SK-N-SH (cell line): Measurements from ENCODE around the gene ASB18. TPM values are rescaled to one million over a fixed set of nuclear protein-coding genes. Genes with fewer than 3 reads are reported as not detected.

ENCODE experiments used
- CTCF ChIA-PET: fragments of 300-600, 350-600 bp; formaldehyde crosslinking; extraction: SDS; loops from one replicate; lab custom pipeline; 2021; lab: Yijun Ruan, JAX
- POLR2A ChIA-PET: fragments of 350-600 bp; sonication (Branson Sonifier 250); formaldehyde crosslinking; extraction: SDS; loops from one replicate; lab custom pipeline; 2020; ENCODE audit warnings: antibody characterized with exemption, inconsistent platforms; lab: Yijun Ruan, JAX
- DNase-seq: peaks from one replicate; pipeline ENCODE4 v3.0.0; 2012
- H2AFZ ChIP-seq: fragments of 200-600 bp; sonication (generic); 2 replicates; pipeline ENCODE4 v1.8.1; 2016; ENCODE audit warnings: antibody characterized with exemption, mild to moderate bottlenecking, low read depth
- H3F3A ChIP-seq: fragments of 200-600 bp; sonication (generic); replicated peaks from 2 replicates; pipeline ENCODE3; 2016; ENCODE audit warnings: antibody characterized with exemption, mild to moderate bottlenecking; ENCODE audit not compliant: insufficient read depth
- H3K27ac ChIP-seq, 2 experiments: fragments of 200-500 bp in 1 of 2; fragments of 200-600 bp in 1 of 2; sonication (Bioruptor generic) in 1 of 2; sonication (generic), shearing (Covaris generic) in 1 of 2; 2 replicates each; pipeline versions ENCODE4 v1.5.1 to v1.6.1; 2014 to 2016; ENCODE audit warnings: low read depth in 2 of 2, inconsistent platforms in 1 of 2, low read length in 1 of 2, mild to moderate bottlenecking in 1 of 2, mixed read lengths in 1 of 2
- H3K27me3 ChIP-seq: fragments of 200-600 bp; sonication (generic), shearing (Covaris generic); 2 replicates; pipeline ENCODE4 v1.6.1; 2016; ENCODE audit warnings: mixed run types; ENCODE audit not compliant: insufficient read depth
- H3K36me3 ChIP-seq, 2 experiments: fragments of 200-500 bp in 1 of 2; fragments of 200-600 bp in 1 of 2; sonication (Bioruptor generic) in 1 of 2; sonication (generic) in 1 of 2; replicated peaks in 1 of 2; 2 replicates each; pipeline versions ENCODE3 to v1.5.1; 2014 to 2016; ENCODE audit warnings: low read length in 1 of 2, mild to moderate bottlenecking in 1 of 2; ENCODE audit not compliant: insufficient read depth in 2 of 2, control insufficient read depth in 1 of 2
- H3K4me1 ChIP-seq, 2 experiments: fragments of 200-500 bp in 1 of 2; fragments of 200-600 bp in 1 of 2; sonication (Bioruptor generic) in 1 of 2; sonication (generic), shearing (Covaris generic) in 1 of 2; 2 replicates each; pipeline versions ENCODE4 v1.5.1 to v1.6.1; 2014 to 2016; ENCODE audit warnings: low read depth in 1 of 2, low read length in 1 of 2, mixed run types in 1 of 2; ENCODE audit not compliant: insufficient read depth in 2 of 2, control insufficient read depth in 1 of 2
- H3K4me2 ChIP-seq: fragments of 200-600 bp; sonication (generic), shearing (Covaris generic); 2 replicates; pipeline ENCODE4 v1.6.1; 2017; ENCODE audit warnings: mixed run types
- H3K4me3 ChIP-seq, 2 experiments: fragments of 200-500 bp in 1 of 2; fragments of 200-600 bp in 1 of 2; sonication (Bioruptor generic) in 1 of 2; sonication (generic), shearing (Covaris generic) in 1 of 2; 2 replicates each; pipeline versions ENCODE4 v1.5.1 to v1.8.1; 2014 to 2016; ENCODE audit warnings: low read depth in 2 of 2, inconsistent platforms in 1 of 2, low read length in 1 of 2, mild to moderate bottlenecking in 1 of 2, mixed read lengths in 1 of 2, moderate library complexity in 1 of 2
- H3K79me2 ChIP-seq: fragments of 200-600 bp; sonication (generic); 2 replicates; pipeline ENCODE4 v1.8.1; 2017; ENCODE audit warnings: mild to moderate bottlenecking; ENCODE audit not compliant: insufficient read depth
- H3K9ac ChIP-seq: fragments of 200-600 bp; sonication (generic); 2 replicates; pipeline ENCODE4 v1.6.1; 2017; ENCODE audit warnings: mixed run types
- H3K9me2 ChIP-seq: fragments of 200-600 bp; sonication (generic); 2 replicates; pipeline ENCODE4 v1.6.1; 2017; ENCODE audit warnings: mixed run types
- H3K9me3 ChIP-seq: fragments of 200-600 bp; sonication (generic); 2 replicates; pipeline ENCODE4 v1.6.1; 2017; ENCODE audit warnings: mixed run types, mild to moderate bottlenecking, moderate library complexity
- H4K20me1 ChIP-seq: fragments of 200-600 bp; sonication (generic); 2 replicates; pipeline ENCODE4 v1.6.1; 2017; ENCODE audit warnings: mild to moderate bottlenecking, mixed run types; ENCODE audit not compliant: insufficient read depth
- CHD2 ChIP-seq: fragments of 150-350 bp; IDR thresholded peaks from 2 replicates; pipeline ENCODE4 v1.6.1; 2018; ENCODE audit warnings: low read length; ENCODE audit not compliant: partially characterized antibody
- ELF1 ChIP-seq: IDR thresholded peaks from 2 replicates; pipeline ENCODE4 v1.4.0; 2012
- EP300 ChIP-seq, 2 experiments: IDR thresholded peaks; 2 replicates each; pipeline versions ENCODE4 v1.4.0 to v1.6.1; 2012; ENCODE audit warnings: borderline replicate concordance in 1 of 2, low read depth in 1 of 2, low read length in 1 of 2
- FOSL2 ChIP-seq: IDR thresholded peaks from 2 replicates; pipeline ENCODE4 v1.4.0; 2012; ENCODE audit warnings: low read depth, mild to moderate bottlenecking, moderate library complexity, borderline replicate concordance
- FOXM1 ChIP-seq: IDR thresholded peaks from 2 replicates; pipeline ENCODE4 v1.4.0; 2012; ENCODE audit warnings: low read depth, mild to moderate bottlenecking
- GATA2 ChIP-seq: sonication (generic); formaldehyde crosslinking; IDR thresholded peaks from 2 replicates; pipeline ENCODE4 v1.5.0; 2020; ENCODE audit warnings: mild to moderate bottlenecking, missing genetic modification reagents
- JUND ChIP-seq: IDR thresholded peaks from 2 replicates; pipeline ENCODE4 v1.4.0; 2012
- MXI1 ChIP-seq: IDR thresholded peaks from 2 replicates; pipeline ENCODE4 v1.6.1; 2012; ENCODE audit warnings: mild to moderate bottlenecking, low read depth, low read length, improper control_type of control experiment
- NRF1 ChIP-seq: IDR thresholded peaks from 2 replicates; pipeline ENCODE4 v1.6.1; 2012; ENCODE audit warnings: low read depth, mild to moderate bottlenecking, low read length
- RAD21 ChIP-seq: IDR thresholded peaks from 2 replicates; pipeline ENCODE4 v1.6.1; 2012; ENCODE audit warnings: mild to moderate bottlenecking, low read length
- RFX5 ChIP-seq: IDR thresholded peaks from 2 replicates; pipeline ENCODE4 v1.6.1; 2012; ENCODE audit warnings: mild to moderate bottlenecking, improper control_type of control experiment, low read length
- RXRA ChIP-seq: IDR thresholded peaks from 2 replicates; pipeline ENCODE4 v1.4.0; 2012; ENCODE audit warnings: low read depth, mild to moderate bottlenecking, borderline replicate concordance
- SIN3A ChIP-seq: IDR thresholded peaks from 2 replicates; pipeline ENCODE4 v1.6.1; 2012; ENCODE audit warnings: low read depth, mild to moderate bottlenecking, low read length, moderate library complexity, borderline replicate concordance
- SMC3 ChIP-seq: IDR thresholded peaks from 2 replicates; pipeline ENCODE4 v1.6.1; 2012; ENCODE audit warnings: low read depth, low read length, improper control_type of control experiment
- TAF1 ChIP-seq: IDR thresholded peaks from 2 replicates; pipeline ENCODE4 v1.6.1; 2012; ENCODE audit warnings: low read depth, mild to moderate bottlenecking, low read length, moderate library complexity, borderline replicate concordance
- TCF12 ChIP-seq: IDR thresholded peaks from 2 replicates; pipeline ENCODE4 v1.4.0; 2012
- TEAD4 ChIP-seq: IDR thresholded peaks from 2 replicates; pipeline ENCODE4 v1.4.0; 2012; ENCODE audit warnings: mild to moderate bottlenecking, borderline replicate concordance; ENCODE audit not compliant: insufficient read depth
- YY1 ChIP-seq: IDR thresholded peaks from 2 replicates; pipeline ENCODE4 v1.4.0; 2012; ENCODE audit warnings: low read depth, mild to moderate bottlenecking
- WGBS: methylation state at CpG from one replicate; pipeline ENCODE4 v1.1.6; 2017; ENCODE audit warnings: low lambda C conversion rate; 5-methylcytosine and 5-hydroxymethylcytosine counted together
- polyA plus RNA-seq, 3 experiments: library from polyadenylated mRNA; depleted of rRNA; stranded (reverse); fragments of >200 nt; gene quantifications; 2 replicates each; pipeline ENCODE4 v1.2.3, GENCODE V29; 2012
- TF ChIP-seq, protein P1 (sequence below): fragments of 150-350 bp; IDR thresholded peaks from 2 replicates; pipeline ENCODE4 v1.6.1; 2016; ENCODE audit warnings: mild to moderate bottlenecking, low read depth, low read length
- TF ChIP-seq, protein P2 (sequence below): IDR thresholded peaks from 2 replicates; pipeline ENCODE4 v1.4.0; 2012; ENCODE audit warnings: low read depth
- TF ChIP-seq, protein P3 (sequence below): fragments of 150-350 bp; IDR thresholded peaks from 2 replicates; pipeline ENCODE4 v1.6.1; 2017; ENCODE audit warnings: antibody characterized with exemption, low read length, low read depth, borderline replicate concordance
- TF ChIP-seq, protein P4 (sequence below): IDR thresholded peaks from 2 replicates; pipeline ENCODE4 v1.4.0; 2012; ENCODE audit warnings: low read depth, borderline replicate concordance
- TF ChIP-seq, protein P5 (sequence below): fragments of 200-600 bp; sonication (generic); IDR thresholded peaks from 2 replicates; pipeline ENCODE4 v1.6.1; 2017; ENCODE audit warnings: antibody characterized with exemption, mild to moderate bottlenecking, moderate library complexity

ASB18 gene
- polyA plus RNA-seq, 1 of the 3 experiments (the other 2 are of a cell fraction) = not detected

DNA sequence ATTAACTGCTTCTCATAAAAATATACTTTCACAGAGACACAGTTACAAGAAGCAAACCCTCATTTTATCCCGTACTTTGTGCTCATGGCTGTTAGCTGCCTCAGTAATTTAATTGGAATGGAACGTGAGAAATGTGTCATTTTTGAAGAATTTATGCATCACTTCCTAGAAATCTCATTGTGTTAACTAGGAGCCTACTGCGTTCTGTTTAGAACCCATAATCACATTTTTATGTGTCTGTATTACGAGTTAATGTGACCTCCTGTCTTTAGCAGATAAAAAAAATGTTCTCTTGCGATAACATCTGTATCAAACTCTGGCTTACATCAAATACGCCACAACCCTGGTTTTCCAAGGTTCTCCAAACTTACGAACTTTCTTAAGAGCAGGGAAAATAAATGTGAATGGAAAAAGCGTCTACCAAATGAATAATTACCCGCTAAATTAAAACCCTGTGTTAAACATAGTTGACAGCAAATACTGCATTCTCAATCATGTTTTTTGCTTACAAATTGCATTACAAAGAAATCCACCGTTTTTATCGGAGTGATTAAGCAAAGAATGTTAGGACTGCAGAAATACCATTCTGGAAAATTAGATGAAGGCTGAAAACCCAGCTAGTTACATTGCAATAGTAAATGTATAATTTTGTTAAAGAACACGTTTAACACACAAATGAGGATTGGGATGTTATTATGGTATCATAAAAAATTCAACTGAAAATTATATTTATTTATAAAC, 84.0 kb downstream of the ASB18 start:
- H3F3A ChIP-seq = peaks cover 29% of the 10 kb centered on the region
- H3K79me2 ChIP-seq = no peaks in the 10 kb centered on the region
- WGBS = 3% methylated on average over 12 of the region's 12 CpGs
- peak; percentile 30 for DNase-seq
- peak overlapping the region; percentile 59; the same call in 1 of the 2 replicates for H3K9ac ChIP-seq
- H3K9me2 ChIP-seq = no peaks in the 10 kb centered on the region
- no peaks in the 10 kb centered on the region for H4K20me1 ChIP-seq
- CTCF ChIA-PET = interaction anchor here (0.6 to 17.1 kb wide), 36 partner anchors 9 to 586 kb away, joined by 3 to 372 read pairs (median 4); partner anchors contain the start of gene GBX2
- no peaks in the 10 kb centered on the region for H3K36me3 ChIP-seq
- peaks cover 0 to 16% of the 10 kb centered on the region in 2 experiments; a peak in 3 of 4 replicates for H3K4me1 ChIP-seq
- H3K4me3 ChIP-seq = peak overlapping the region; percentile 51 to 72; a peak in 3 of 4 replicates
- peak overlapping the region; percentile 92 for H3K4me2 ChIP-seq
- no peaks in the 10 kb centered on the region for H3K9me3 ChIP-seq
- peak overlapping the region; percentile 63 for H2AFZ ChIP-seq
- H3K27me3 ChIP-seq = no peaks in the 10 kb centered on the region
- POLR2A ChIA-PET = no interaction called here
- peak overlapping the region in 1 of 2 experiments; percentile 58; a peak in 2 of 4 replicates for H3K27ac ChIP-seq
- TF ChIP-seq TCF12 (peak; percentile 74), NRF1 (no peak), RXRA (no peak), FOSL2 (peak; percentile 31; the same call in 1 of the 2 replicates), RAD21 (no peak), YY1 (no peak), SIN3A (no peak), FOXM1 (no peak), TEAD4 (no peak), TAF1 (no peak), SMC3 (no peak), JUND (no peak), RFX5 (no peak), EP300 (IDR thresholded peaks at IDR 0.05; ENCODE audit: borderline replicate concordance in 1 of 2, low read depth in 1 of 2, low read length in 1 of 2) (peak; percentile 28 to 35; a peak in 2 of 4 replicates), CHD2 (no peak), GATA2 (CRISPR knock-in tag) (peak; percentile 45; the same call in 1 of the 2 replicates), ELF1 (no peak), MXI1 (no peak)
- TF ChIP-seq, protein P1, sequence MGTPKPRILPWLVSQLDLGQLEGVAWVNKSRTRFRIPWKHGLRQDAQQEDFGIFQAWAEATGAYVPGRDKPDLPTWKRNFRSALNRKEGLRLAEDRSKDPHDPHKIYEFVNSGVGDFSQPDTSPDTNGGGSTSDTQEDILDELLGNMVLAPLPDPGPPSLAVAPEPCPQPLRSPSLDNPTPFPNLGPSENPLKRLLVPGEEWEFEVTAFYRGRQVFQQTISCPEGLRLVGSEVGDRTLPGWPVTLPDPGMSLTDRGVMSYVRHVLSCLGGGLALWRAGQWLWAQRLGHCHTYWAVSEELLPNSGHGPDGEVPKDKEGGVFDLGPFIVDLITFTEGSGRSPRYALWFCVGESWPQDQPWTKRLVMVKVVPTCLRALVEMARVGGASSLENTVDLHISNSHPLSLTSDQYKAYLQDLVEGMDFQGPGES = no peak
- TF ChIP-seq, protein P2, sequence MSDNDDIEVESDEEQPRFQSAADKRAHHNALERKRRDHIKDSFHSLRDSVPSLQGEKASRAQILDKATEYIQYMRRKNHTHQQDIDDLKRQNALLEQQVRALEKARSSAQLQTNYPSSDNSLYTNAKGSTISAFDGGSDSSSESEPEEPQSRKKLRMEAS = no peak
- TF ChIP-seq, protein P3, sequence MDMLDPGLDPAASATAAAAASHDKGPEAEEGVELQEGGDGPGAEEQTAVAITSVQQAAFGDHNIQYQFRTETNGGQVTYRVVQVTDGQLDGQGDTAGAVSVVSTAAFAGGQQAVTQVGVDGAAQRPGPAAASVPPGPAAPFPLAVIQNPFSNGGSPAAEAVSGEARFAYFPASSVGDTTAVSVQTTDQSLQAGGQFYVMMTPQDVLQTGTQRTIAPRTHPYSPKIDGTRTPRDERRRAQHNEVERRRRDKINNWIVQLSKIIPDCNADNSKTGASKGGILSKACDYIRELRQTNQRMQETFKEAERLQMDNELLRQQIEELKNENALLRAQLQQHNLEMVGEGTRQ = no peak
- TF ChIP-seq, protein P4, sequence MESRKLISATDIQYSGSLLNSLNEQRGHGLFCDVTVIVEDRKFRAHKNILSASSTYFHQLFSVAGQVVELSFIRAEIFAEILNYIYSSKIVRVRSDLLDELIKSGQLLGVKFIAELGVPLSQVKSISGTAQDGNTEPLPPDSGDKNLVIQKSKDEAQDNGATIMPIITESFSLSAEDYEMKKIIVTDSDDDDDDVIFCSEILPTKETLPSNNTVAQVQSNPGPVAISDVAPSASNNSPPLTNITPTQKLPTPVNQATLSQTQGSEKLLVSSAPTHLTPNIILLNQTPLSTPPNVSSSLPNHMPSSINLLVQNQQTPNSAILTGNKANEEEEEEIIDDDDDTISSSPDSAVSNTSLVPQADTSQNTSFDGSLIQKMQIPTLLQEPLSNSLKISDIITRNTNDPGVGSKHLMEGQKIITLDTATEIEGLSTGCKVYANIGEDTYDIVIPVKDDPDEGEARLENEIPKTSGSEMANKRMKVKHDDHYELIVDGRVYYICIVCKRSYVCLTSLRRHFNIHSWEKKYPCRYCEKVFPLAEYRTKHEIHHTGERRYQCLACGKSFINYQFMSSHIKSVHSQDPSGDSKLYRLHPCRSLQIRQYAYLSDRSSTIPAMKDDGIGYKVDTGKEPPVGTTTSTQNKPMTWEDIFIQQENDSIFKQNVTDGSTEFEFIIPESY = no peak
- TF ChIP-seq, protein P5, sequence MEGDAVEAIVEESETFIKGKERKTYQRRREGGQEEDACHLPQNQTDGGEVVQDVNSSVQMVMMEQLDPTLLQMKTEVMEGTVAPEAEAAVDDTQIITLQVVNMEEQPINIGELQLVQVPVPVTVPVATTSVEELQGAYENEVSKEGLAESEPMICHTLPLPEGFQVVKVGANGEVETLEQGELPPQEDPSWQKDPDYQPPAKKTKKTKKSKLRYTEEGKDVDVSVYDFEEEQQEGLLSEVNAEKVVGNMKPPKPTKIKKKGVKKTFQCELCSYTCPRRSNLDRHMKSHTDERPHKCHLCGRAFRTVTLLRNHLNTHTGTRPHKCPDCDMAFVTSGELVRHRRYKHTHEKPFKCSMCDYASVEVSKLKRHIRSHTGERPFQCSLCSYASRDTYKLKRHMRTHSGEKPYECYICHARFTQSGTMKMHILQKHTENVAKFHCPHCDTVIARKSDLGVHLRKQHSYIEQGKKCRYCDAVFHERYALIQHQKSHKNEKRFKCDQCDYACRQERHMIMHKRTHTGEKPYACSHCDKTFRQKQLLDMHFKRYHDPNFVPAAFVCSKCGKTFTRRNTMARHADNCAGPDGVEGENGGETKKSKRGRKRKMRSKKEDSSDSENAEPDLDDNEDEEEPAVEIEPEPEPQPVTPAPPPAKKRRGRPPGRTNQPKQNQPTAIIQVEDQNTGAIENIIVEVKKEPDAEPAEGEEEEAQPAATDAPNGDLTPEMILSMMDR = no peak
